MV-4-11 (cell line): ENCODE data around the gene C3orf22.

Experiments used
- DNase-seq: peaks from one replicate; lab custom pipeline; 2025; lab: John Stamatoyannopoulos, UW

Gene C3orf22

DNA sequence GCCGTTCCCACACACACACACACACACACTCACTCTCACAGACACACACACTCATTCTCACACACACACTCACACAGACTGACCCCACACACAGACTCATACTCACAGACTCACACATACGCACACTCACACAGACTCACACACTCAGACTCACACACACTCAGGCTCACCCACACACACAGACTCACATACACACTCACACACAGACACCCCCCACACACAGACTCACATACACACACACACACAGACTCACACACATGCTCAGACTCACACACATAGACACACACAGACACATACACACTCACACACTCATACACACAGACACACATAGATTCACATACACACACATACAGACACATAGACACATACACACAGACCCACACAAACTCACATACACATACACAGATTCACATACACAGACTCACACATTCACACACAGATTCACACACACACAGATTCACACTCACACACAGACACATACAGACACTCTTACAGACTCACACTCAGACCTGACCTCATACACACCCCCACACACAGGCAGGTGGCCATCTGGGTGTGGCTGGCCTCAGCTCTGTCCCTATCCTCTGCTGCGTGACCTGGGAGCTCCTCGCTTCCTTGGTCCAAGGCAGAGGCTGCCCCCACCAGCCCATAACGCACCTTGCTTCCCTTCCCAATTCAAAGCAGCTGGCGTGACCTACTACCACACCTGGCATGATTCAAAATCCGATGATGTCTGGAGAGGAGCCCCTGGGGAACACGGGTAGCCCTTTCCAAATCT lies 1.9 kb downstream of the C3orf22 start:
- no peak for DNase-seq

GRCh38 chr3:126555795-126556636 lies 2.7 kb downstream of the C3orf22 start:
- no peak for DNase-seq

GRCh38 chr3:126554560-126555525 lies 3.9 kb downstream of the C3orf22 start:
- no peak for DNase-seq

DNA sequence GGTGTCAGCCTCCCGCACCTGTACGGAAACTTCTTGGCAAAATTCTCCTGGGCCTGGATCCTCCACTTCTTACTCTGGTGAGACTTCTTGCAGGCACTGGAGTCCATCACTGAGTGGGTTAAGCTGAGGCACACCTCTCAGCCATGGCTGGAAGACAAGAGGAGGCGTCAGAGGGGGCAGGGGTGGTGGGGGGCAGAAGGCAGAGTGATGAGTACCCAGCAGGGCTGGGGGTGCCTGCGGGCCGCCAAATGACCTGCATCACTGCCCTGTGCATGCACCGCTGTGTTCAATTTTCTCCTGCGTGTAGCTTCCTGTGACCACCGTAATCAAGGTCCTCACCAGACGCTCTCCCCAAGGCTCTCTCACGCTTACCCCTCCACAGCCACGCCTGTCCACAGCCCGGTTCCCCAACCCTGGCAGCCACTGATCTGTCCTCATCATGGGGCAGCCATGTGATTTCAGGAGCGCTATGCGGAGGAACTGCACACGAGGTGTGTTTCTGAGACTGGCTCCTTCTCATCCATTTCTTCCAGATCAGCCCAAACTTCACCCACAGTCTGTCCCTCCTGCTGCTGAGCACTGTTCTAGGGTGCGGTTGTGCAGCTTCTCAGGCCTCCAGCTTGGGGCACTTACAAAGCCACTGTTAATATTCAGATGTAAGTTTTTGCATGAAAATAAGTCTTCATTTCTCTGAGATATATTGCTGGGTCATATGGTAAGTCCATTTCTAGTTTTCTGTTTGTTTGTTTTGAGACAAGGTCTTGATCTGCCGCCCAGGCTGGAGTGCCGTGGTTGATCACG lies 5.2 kb downstream of the C3orf22 start:
- DNase-seq = no peak

DNA sequence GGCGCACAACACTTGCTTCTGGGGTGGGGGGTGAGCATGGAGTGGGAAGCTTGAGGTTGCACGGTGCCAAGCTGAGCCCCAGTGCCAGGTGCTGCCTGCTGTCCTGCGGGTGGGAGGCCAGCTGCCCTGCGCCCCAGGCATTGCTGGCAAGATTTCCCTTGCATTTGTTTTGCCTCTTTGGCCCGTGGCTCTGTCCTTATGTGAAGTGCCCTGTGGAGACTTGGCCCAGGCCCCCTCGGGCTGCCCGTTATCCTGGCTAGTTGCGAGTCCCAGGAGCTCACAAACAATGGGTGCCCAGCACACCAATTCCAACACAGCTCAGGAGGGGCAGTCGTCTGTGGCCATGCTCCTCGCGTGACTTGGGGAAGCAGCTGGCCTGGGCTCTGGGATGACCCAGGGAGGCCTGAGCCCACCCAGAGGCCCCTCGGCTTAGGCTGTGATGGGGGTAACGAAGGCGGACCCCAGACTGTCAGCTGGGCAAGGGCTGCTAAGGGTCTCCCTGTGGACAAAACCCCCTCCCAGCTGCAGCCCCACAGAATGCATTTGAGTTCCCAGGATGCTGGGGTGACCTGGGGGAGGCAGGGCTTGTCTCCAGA lies 5.9 kb downstream of the C3orf22 start:
- no peak for DNase-seq

DNA sequence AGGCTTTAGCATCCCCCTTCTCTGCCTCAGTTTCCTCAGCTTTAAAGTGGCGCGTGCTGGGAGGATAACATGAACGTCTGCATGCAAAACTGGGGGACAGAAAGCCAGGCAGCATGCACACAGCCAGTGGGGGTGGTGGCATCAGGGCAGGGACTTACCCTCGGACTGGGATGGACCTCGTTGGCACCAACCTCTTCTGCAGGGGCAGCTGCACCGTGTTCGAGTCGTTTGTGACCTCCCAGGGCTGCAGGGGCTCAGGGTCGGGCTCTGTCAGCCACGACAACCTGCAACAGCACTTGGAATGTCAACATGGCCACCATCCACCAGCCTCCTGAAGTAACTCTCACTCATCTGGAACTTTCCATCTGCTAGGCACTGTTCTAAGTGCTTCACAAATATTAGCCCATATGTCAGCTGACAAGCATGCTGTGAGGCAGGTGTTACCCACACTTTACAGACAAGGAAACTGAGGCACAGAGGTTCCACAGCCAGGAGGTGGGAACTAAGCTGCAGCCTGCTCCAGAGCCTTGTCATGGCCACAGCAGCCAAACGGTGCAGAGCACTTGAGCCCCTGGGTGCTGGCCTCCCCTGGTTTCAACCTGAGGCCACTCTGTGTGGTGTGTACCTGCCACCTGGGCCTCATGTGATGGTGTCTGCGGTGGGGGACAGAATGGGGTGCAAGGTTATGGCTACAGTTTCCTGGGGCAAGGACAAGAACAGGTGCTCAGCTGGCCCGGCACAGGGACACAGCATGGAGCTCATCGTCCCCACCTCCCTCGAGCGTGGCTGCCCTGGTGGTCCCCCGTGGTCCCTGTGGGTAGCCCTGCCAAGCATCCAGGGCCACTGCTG lies 6.7 kb downstream of the C3orf22 start:
- no peak for DNase-seq

GRCh38 chr3:126551121-126551838 lies 7.5 kb downstream of the C3orf22 start:
- no peak for DNase-seq

DNA sequence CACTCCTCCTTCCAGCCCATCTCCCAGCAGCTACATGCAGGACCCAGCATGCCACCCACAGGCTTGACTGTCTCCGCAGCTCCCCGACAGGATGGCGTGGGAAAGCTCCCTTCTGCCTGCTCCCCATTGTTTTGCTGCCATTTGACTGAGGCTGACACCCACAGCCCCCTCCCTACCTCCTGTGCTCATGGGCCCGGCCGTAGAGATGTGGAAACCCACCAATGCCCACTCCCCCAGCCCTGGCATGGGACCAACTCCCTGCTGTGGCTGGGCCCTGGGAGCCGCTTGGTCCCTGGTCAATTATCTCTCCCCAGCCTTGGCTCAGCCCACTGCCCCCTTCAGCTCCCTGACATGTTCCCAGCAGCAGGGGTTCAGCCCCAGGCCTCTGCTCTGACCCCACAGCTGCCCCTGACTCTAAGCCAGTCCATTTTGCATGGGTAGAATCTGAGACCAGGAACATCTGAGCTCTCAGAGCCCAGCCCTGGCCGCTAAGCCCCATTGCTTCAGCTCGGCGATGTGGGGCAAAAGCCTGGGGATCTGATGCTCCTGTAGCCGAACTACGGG lies 8.2 kb downstream of the C3orf22 start:
- DNase-seq = no peak

DNA sequence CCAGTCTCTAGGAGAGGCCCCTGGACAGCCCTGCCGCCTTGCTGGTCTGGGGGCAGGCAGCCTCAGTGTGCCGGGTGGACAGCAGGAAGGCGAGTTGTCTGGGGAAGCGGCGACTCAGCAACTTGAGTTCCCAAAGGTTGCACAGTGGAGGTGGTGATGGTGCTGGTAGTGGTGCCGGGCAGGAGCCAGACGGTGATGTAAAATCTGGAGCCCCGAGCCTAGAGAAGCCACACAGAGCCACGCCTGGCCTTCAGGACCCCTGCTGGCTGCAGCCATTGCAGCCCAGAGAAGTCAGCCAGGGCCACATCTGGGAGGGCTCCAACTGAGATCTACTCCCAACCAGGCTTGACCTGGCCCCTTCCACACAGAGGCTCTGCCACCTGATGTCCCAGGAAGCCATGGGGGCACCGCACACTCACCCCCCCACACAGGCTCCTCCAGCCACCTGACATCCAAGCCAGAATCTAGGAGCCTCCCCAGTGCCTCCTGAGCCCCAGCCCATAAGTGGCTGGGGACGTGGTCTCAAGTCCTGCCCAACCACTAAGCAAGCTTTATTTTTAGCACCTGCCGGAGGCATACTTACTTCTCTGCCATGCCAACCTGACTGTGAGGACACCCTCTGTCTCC lies 8.8 kb downstream of the C3orf22 start:
- no peak for DNase-seq

DNA sequence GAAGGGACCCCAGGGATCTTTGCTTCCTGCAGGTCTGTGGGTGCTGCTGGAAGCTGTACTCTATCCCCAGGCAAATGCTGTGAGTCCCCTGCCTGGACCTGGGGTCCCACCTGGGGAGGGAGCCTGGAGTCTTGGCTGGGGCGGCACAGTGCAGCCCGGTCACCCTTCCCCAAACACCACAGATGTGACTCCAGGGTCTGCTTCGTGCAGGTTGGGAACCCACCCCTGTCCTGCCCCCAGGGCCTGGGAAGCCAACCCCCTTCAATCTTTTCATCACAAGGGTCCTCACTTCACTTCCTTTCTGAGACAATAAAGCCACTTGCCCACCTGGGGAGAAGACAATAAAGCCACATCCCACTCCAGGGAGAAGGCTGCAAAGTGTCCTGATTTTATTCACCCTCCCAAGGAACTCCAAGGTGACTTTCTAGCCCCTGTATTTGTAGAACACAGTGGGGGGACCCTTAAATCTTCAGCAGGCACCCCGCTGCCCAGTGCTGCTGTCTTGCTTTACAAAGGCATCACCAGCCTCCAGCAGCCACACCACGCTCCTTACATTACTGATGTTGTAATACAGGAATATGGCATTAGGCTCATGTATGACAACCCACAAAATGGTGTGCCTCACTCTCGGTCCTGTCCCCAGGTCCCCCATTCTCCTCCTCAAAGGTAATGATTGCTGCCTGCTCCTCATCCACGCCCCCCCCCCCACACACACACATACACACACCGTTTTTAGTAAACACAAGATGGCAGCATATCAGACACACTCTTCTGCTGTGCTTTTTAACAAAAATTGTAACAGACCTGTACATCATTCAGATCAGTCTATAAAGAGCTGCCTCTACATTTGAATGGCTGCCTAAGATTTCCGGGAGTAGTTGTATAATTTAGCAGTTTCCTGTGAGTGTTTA lies 9.9 kb downstream of the C3orf22 start:
- DNase-seq = no peak

- DNase-seq = no peak
These were observed 11.0 kb downstream of the C3orf22 start for GRCh38 chr3:126547721-126548120.

DNA sequence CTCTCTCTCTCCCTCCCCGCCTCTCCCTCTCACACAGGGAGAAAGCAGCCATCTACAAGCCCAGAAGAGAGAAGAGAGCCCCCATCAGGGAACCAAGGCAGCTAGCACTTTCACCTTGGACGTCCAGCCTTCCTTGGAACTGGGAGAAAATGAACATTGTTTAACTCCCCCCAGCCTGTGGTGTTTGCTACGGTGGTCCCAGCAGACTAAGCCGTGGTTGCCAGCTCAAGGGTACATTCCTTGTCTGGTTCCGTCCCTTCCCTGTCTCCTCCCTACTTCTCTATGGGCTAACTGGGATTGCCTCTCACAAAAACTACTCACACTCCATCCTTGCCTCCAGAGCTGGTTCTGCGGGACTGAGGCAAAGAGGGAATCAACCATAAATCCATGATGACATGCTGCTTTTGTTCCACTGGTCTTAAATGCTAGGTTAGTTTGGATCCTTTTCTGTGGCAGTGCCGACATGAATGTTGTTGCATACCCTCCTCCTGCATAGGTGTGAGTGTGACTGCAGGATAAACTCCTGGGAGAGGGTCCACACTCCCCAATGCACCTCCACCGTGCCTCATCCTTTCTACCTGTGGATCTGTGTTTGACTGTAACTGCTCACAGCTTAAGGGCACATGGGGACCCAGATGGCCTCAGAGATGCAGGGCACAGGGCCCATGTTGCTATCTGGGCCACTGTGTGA lies 12.0 kb downstream of the C3orf22 start:
- DNase-seq = no peak

GRCh38 chr3:126546013-126546412 lies 12.7 kb downstream of the C3orf22 start:
- DNase-seq = no peak

DNA sequence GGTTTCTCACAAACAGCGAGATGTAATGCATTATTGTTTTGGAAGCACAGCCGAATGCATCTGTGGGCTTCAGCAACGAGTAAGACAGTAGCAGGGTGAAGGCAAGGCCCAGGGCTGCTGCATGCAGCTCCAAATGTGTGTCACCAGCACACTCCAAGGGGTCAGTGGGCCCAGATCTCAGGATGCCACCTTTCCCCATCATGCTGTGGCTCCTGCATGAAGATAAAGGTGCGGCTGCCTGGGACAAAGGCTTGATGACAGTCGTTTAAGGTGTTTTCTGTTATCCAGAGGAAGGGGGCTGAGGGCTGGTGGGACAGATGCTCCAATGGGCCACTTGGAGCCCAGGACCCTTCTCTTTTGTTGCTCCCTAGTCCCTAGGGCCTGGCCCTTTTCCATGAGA lies 13.2 kb downstream of the C3orf22 start:
- no peak for DNase-seq

- no peak for DNase-seq
These were observed 14.0 kb downstream of the C3orf22 start for GRCh38 chr3:126544596-126545281.

DNA sequence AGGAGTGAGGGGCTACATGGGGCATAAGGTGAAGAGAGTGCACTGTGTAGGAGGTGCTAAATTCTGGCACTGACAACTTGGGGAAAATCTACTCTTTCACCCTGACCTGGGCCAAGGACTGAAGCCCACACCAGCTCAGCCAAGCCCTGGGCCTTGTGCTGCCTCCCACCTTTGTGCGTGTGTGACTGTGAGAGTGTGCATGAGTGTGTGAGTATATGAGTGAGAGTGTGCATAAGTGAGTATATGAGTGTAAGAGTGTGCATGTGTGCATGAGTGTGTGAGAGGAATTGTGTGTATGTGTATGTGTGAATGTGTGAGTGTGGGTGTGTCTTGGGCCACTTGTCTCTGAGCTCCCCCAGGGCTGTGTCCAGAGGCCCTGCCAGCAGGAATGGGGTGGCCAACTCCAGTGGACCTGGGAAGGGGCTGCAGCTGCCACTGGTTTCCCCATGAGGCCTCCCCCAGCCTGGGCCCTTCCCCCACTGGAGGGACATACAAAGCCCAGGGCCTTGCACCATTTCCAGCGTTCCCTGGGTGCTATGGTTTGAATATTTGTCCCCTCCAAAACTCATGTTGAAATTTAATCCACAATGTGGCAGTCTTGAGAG lies 15.2 kb downstream of the C3orf22 start:
- DNase-seq = no peak
